ENCODE data around the gene ADAMTS7. TPM values are rescaled to one million over a fixed set of nuclear protein-coding genes. Genes with fewer than 3 reads are reported as not detected.

Gene ADAMTS7
- total RNA-seq = 3.8 and 10.9 TPM in 2 replicates

DNA sequence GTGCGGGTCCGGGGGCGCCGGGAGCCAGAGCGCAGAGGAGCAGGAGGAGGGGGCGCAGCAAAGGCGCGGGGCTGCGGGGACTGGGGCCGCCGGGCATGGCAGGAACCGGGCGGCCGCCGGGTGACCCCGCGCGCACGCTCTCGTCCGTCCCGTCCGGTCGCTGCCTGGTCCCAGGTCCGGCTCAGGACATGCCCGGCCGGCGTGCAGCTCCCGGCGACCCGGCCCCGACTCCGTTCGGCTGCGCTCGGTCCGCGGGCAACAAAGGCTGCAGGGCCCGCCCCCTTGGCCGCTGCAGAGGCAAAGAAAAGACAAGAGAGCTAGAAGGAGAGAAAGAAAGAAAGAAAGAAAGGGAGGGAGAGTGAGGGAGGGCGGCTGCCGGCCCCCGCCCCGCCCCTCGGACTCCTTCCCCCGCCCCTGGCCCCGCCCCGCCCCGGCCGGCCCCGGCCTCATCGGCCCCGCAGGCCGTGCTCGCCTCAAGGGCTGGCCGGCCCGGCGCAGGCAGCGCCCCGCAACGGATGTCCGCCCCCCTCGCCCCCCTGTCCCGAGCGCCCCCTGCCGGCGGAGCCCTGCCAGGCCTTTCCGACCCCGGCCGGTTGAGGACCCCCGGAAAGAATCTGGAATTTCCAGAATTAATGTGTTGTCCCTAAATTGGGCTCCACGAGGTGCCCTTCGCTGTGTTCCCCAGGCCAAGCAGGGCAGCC lies at the start of gene ADAMTS7:
ADAMTS7 (minus strand) TSS at position 341 of the 701 bp plus-strand sequence; CDS start at position 97, 244 bp downstream.

Other genes with a start within 250 kb of the ADAMTS7 start
- 0.33 and 1.5 TPM in 2 replicates for gene CHRNA5, start 245.9 kb downstream of the ADAMTS7 start, total RNA-seq
- gene CHRNA3, start 190.5 kb downstream of the ADAMTS7 start, total RNA-seq = not detected in 2 replicates
- not detected in 2 replicates for gene CHRNB4, start 170.3 kb downstream of the ADAMTS7 start, total RNA-seq
- 281 and 404 TPM in 2 replicates for gene MORF4L1, start 61.4 kb upstream of the ADAMTS7 start, total RNA-seq
- gene CTSH, start 133.6 kb upstream of the ADAMTS7 start, total RNA-seq = 11.2 and 41.7 TPM in 2 replicates

Measured in smooth muscle cell of trachea (primary cell).